H1 (cell line): Measurements from ENCODE around the gene UNC5B.

Experiments
- CEBPB ChIP-seq: IDR thresholded peaks from 2 replicates; pipeline ENCODE4 v1.6.1; 2012; ENCODE audit warnings: low read depth, low read length
- POLR2A ChIP-seq, 2 experiments: IDR thresholded peaks; 1 replicate in 1 of 2; 2 replicates in 1 of 2; pipeline ENCODE4 v1.6.1; 2011; ENCODE audit warnings: low read depth in 2 of 2, low read length in 2 of 2, mild to moderate bottlenecking in 2 of 2; ENCODE audit errors: control extremely low read depth in 1 of 2
- RAD21 ChIP-seq, 2 experiments: IDR thresholded peaks in 1 of 2; conservative IDR thresholded peaks in 1 of 2; 2 replicates each; pipeline ENCODE4 v1.6.1; 2011; ENCODE audit warnings: low read depth in 2 of 2, low read length in 2 of 2, improper control_type of control experiment in 1 of 2, inconsistent platforms in 1 of 2, mild to moderate bottlenecking in 1 of 2, moderate library complexity in 1 of 2
- TF ChIP-seq, protein P1 (sequence below): IDR thresholded peaks from 2 replicates; pipeline ENCODE4 v1.6.1; 2012; ENCODE audit warnings: low read length, inconsistent platforms

DNA sequence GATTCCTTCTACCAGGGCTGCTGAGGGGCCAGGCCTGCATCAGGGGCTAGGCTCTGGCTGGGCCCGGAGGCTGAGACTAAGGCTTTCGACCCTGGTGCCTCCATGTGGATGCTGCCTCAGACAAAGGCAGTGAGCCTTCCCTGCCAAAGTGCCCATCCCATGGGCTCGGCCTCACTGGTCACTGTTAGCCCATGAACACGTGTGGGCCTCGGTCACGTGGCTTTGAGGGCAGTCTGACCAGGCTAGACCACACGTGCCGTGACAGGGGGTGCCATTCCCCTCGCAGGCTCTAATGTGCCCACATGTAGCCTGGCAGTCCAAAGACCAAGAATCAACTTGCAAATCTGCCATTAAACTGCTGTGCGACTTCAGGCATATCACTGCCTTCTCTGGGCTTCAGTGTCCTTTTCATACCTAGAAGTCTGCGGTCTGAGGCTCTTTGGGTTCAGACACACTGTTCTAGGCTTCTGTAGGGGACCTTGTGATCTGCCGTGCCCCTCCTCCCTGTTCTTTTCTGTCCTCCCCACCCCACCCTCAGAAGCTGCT is 89.1 kb downstream of the UNC5B start:
- TF ChIP-seq POLR2A (IDR thresholded peaks at IDR 0.05; ENCODE audit: control extremely low read depth in 1 of 2, low read depth in 2 of 2, low read length in 2 of 2) (no peak), RAD21 (IDR thresholded peaks at IDR 0.05 in 1 of 2, conservative IDR thresholded peaks at IDR 0.05 in 1 of 2; ENCODE audit: low read depth in 2 of 2, low read length in 2 of 2) (no peak), CEBPB (no peak)
- TF ChIP-seq, protein P1, sequence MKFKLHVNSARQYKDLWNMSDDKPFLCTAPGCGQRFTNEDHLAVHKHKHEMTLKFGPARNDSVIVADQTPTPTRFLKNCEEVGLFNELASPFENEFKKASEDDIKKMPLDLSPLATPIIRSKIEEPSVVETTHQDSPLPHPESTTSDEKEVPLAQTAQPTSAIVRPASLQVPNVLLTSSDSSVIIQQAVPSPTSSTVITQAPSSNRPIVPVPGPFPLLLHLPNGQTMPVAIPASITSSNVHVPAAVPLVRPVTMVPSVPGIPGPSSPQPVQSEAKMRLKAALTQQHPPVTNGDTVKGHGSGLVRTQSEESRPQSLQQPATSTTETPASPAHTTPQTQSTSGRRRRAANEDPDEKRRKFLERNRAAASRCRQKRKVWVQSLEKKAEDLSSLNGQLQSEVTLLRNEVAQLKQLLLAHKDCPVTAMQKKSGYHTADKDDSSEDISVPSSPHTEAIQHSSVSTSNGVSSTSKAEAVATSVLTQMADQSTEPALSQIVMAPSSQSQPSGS, result no peak
